ENCODE results near the gene NPB. TPM values are rescaled to one million over a fixed set of nuclear protein-coding genes. Genes with fewer than 3 reads are reported as not detected.

Gene NPB
- polyA plus RNA-seq, 1 donor (not counting 4 experiments of a cell fraction or from before 2014, with no cell fraction given): not detected

DNA sequence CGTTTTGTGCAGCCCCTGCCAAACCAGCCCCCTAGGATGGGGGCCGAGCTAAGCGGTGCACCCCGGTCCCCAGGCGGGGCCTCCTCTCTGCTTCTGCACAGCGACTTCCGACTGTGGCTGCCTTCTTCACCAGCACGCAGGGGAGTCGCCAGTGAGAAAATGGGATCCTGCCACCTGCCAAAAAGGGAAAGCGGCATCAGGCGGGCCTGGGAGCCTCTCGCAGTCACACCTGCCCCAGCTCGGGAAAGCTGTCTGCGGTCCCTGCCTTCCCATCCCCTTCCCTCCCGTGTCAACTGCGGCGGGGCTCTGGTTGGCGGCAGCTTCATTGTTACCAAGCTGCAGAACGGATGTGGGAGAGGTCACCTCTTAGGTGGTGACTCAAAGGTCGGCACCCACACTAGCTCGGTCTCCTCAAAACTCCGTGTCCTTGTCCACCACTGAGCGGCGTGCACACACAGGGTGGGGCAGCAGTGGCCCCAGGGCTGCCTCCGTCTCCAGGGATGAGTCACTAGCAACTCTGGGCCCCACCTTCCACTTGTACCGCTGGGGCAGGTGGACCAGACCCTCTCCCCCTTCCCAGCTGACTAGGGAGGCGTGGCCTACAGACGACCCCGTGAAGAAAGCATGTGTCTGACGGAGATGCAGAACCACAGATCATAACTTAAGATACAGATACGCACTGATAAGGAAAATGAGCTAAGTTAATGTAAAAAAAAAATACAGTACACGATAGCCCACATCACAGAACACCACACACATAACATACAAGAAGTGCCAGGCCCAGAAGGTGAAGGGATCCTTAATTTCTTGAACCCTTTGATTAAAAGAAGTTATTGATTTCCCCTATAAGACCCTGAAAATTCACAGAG, 10.6 kb downstream of the NPB start:
- no peaks in the 10 kb centered on the region for H3K27me3 ChIP-seq (ENCODE audit: control insufficient read depth, extremely low read depth, insufficient read depth, low read length)
- H3K36me3 ChIP-seq (ENCODE audit: control insufficient read depth in 2 of 2, extremely low read depth in 1 of 2, insufficient read depth in 2 of 2, low read length in 2 of 2): peaks cover 27 to 35% of the 10 kb centered on the region in 2 experiments
- H3K9ac ChIP-seq (ENCODE audit: control insufficient read depth, extremely low read depth, insufficient read depth, low read length): no peak overlapping the region
- H3K9me3 ChIP-seq (ENCODE audit: control insufficient read depth, low read depth, low read length): no peaks in the 10 kb centered on the region
- peaks cover 34% of the 10 kb centered on the region for H3K79me2 ChIP-seq (ENCODE audit: control insufficient read depth, insufficient read depth, low read length)
- FAIRE-seq (no peak), DNase-seq (ENCODE audit: low read depth, low spot score) (peak; percentile 91)
- H3K4me3 ChIP-seq (ENCODE audit: control insufficient read depth in 2 of 3, extremely low read depth in 1 of 3, insufficient read depth in 2 of 3, low read depth in 1 of 3, low read length in 3 of 3): no peak overlapping the region
- peaks cover 36% of the 10 kb centered on the region for H3K4me1 ChIP-seq (ENCODE audit: control insufficient read depth, extremely low read depth, insufficient read depth, low read length)
- dilution Hi-C loops (cut with MboI; ENCODE audit: extremely low pct_ligation_motif_present, low sequenced_read_pairs): no loop called here
- peak overlapping the region; percentile 28 for H3K4me2 ChIP-seq (ENCODE audit: control insufficient read depth, extremely low read depth, insufficient read depth, low read depth, low read length)
- TF ChIP-seq, protein P1, sequence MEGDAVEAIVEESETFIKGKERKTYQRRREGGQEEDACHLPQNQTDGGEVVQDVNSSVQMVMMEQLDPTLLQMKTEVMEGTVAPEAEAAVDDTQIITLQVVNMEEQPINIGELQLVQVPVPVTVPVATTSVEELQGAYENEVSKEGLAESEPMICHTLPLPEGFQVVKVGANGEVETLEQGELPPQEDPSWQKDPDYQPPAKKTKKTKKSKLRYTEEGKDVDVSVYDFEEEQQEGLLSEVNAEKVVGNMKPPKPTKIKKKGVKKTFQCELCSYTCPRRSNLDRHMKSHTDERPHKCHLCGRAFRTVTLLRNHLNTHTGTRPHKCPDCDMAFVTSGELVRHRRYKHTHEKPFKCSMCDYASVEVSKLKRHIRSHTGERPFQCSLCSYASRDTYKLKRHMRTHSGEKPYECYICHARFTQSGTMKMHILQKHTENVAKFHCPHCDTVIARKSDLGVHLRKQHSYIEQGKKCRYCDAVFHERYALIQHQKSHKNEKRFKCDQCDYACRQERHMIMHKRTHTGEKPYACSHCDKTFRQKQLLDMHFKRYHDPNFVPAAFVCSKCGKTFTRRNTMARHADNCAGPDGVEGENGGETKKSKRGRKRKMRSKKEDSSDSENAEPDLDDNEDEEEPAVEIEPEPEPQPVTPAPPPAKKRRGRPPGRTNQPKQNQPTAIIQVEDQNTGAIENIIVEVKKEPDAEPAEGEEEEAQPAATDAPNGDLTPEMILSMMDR (optimal IDR thresholded peaks at IDR 0.05 in 1 of 3, IDR thresholded peaks at IDR 0.05 in 1 of 3, conservative IDR thresholded peaks at IDR 0.05 in 1 of 3; ENCODE audit: extremely low read depth in 1 of 3, insufficient read depth in 2 of 3, low read length in 3 of 3): peak in 1 of 3 experiments; percentile 43
- no peak for TF ChIP-seq EZH2 (IDR thresholded peaks at IDR 0.05; ENCODE audit: low read length)
- H2AFZ ChIP-seq (ENCODE audit: control insufficient read depth, low read length): no peak overlapping the region
- H3K9me1 ChIP-seq (ENCODE audit: control insufficient read depth, extremely low read depth, insufficient read depth, low read length): peaks cover 7% of the 10 kb centered on the region
- peak overlapping the region; percentile 8 for H3K27ac ChIP-seq (ENCODE audit: control insufficient read depth, insufficient read depth, low read length)
- H4K20me1 ChIP-seq (ENCODE audit: control insufficient read depth, extremely low read depth, insufficient read depth, low read length): peaks cover 7% of the 10 kb centered on the region

DNA sequence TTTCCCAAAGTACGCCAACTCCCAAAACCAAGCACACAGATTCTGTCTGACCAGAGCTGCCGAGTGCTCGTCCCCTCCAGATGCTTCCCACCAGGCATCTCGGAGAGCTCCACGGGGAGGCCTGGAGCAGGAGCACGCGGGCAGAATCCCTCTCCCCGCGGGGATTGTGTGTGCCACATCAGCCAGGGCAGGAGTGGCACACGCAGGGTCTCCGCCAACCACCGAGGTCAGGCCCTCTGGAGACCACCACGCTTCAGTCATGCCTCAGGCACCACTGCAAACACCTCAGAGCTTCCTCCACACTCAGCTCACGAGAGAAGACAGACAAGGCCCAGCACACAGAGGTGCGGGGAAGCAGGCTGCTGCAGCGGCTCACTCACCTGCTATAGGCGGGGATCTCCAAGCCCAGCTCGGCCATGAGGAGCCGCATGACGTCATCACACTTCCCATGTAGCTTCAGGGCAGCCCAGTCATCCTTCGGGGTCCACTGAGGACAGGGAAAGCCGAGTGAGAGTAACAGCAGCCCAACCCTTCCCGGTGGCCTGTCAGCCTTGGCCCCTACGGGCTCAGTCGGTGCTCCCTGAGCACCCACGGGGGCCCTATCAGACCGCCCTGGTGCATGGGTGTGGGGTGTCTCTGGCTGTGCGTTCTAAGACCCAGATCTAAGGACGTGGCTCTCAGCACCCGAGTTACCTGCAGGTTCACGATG, 11.5 kb downstream of the NPB start:
- Histone ChIP-seq H4K20me1 (ENCODE audit: control insufficient read depth, extremely low read depth, insufficient read depth, low read length) (peaks cover 7% of the 10 kb centered on the region), H3K27me3 (ENCODE audit: control insufficient read depth, extremely low read depth, insufficient read depth, low read length) (no peaks in the 10 kb centered on the region)
- no peak for FAIRE-seq

More for the DNA sequence above, 11.5 kb downstream of the NPB start:
- peaks cover 7% of the 10 kb centered on the region for H3K9me1 ChIP-seq (ENCODE audit: control insufficient read depth, extremely low read depth, insufficient read depth, low read length)
- no peak overlapping the region for H2AFZ ChIP-seq (ENCODE audit: control insufficient read depth, low read length)
- peaks cover 36% of the 10 kb centered on the region for H3K4me1 ChIP-seq (ENCODE audit: control insufficient read depth, extremely low read depth, insufficient read depth, low read length)
- peak overlapping the region; percentile 2 for H3K27ac ChIP-seq (ENCODE audit: control insufficient read depth, insufficient read depth, low read length)
- no peak for DNase-seq (ENCODE audit: low read depth, low spot score)
- TF ChIP-seq, protein P1 (optimal IDR thresholded peaks at IDR 0.05 in 1 of 3, IDR thresholded peaks at IDR 0.05 in 1 of 3, conservative IDR thresholded peaks at IDR 0.05 in 1 of 3; ENCODE audit: extremely low read depth in 1 of 3, insufficient read depth in 2 of 3, low read length in 3 of 3): no peak
- no peak for TF ChIP-seq EZH2 (IDR thresholded peaks at IDR 0.05; ENCODE audit: low read length)
- peaks cover 34% of the 10 kb centered on the region for H3K79me2 ChIP-seq (ENCODE audit: control insufficient read depth, insufficient read depth, low read length)
- H3K36me3 ChIP-seq (ENCODE audit: control insufficient read depth in 2 of 2, extremely low read depth in 1 of 2, insufficient read depth in 2 of 2, low read length in 2 of 2): peaks cover 22 to 27% of the 10 kb centered on the region in 2 experiments
- no peak overlapping the region for H3K4me3 ChIP-seq (ENCODE audit: control insufficient read depth in 2 of 3, extremely low read depth in 1 of 3, insufficient read depth in 2 of 3, low read depth in 1 of 3, low read length in 3 of 3)
- no peak overlapping the region for H3K9ac ChIP-seq (ENCODE audit: control insufficient read depth, extremely low read depth, insufficient read depth, low read length)
- H3K9me3 ChIP-seq (ENCODE audit: control insufficient read depth, low read depth, low read length): no peaks in the 10 kb centered on the region
- dilution Hi-C loops (cut with MboI; ENCODE audit: extremely low pct_ligation_motif_present, low sequenced_read_pairs): no loop called here
- H3K4me2 ChIP-seq (ENCODE audit: control insufficient read depth, extremely low read depth, insufficient read depth, low read depth, low read length): no peak overlapping the region
